Common myeloid progenitor, CD34-positive (primary cell): ENCODE results near the gene GRIK4.

Experiments used
- CTCF ChIA-PET: fragments of 350-600 bp; sonication (Branson Sonifier 250); formaldehyde crosslinking; loops from one replicate; lab custom pipeline; 2021; ENCODE audit warnings: antibody characterized with exemption; lab: Charles Lee
- POLR2A ChIA-PET: fragments of 350-600 bp; sonication (Branson Sonifier 250); formaldehyde crosslinking; loops from one replicate; lab custom pipeline; 2021; ENCODE audit warnings: antibody characterized with exemption; lab: Charles Lee
- DNase-seq, 3 donors: peaks; one replicate each; pipeline versions ENCODE4 v3.0.0 to v3.0.0-alpha.2; 2013
- H3K27ac ChIP-seq, 2 experiments: 1 replicate in 1 of 2; 2 replicates in 1 of 2; pipeline ENCODE4 v1.7.0; 2013; ENCODE audit warnings: inconsistent platforms in 2 of 2, low read length in 2 of 2, mild to moderate bottlenecking in 2 of 2, low read depth in 1 of 2, moderate library complexity in 1 of 2; ENCODE audit not compliant: severe bottlenecking in 2 of 2, insufficient read depth in 1 of 2, poor library complexity in 1 of 2
- H3K27me3 ChIP-seq, 5 experiments: replicated peaks in 2 of 5; 1 replicate in 3 of 5; 2 replicates in 2 of 5; pipeline versions ENCODE4 v1.6.1 to v1.7.0; 2013; ENCODE audit warnings: low read length in 4 of 5, mild to moderate bottlenecking in 2 of 5, moderate library complexity in 2 of 5, inconsistent platforms in 1 of 5; ENCODE audit not compliant: insufficient read depth in 5 of 5, control insufficient read depth in 4 of 5
- H3K36me3 ChIP-seq, 4 experiments: 1 replicate in 2 of 4; 2 replicates in 2 of 4; pipeline versions ENCODE4 v1.6.1 to v1.7.0; 2013; ENCODE audit warnings: low read length in 3 of 4, control low read depth in 1 of 4, mild to moderate bottlenecking in 1 of 4; ENCODE audit not compliant: control insufficient read depth in 4 of 4, insufficient read depth in 4 of 4
- H3K4me1 ChIP-seq, 4 experiments: 1 replicate in 3 of 4; 2 replicates in 1 of 4; pipeline versions ENCODE4 v1.6.1 to v1.7.1; 2013; ENCODE audit warnings: low read length in 3 of 4, mild to moderate bottlenecking in 3 of 4, control low read depth in 1 of 4, inconsistent platforms in 1 of 4, moderate library complexity in 1 of 4; ENCODE audit not compliant: control insufficient read depth in 4 of 4, insufficient read depth in 4 of 4; ENCODE audit errors: control extremely low read depth in 1 of 4
- H3K4me3 ChIP-seq, 7 experiments: 1 replicate in 4 of 7; 2 replicates in 3 of 7; pipeline versions ENCODE4 v1.5.1 to v1.7.0; 2013; ENCODE audit warnings: mild to moderate bottlenecking in 7 of 7, low read length in 6 of 7, moderate library complexity in 6 of 7, inconsistent platforms in 2 of 7, low read depth in 2 of 7, control low read depth in 1 of 7; ENCODE audit not compliant: insufficient read depth in 4 of 7, control insufficient read depth in 1 of 7; ENCODE audit errors: extremely low read depth in 1 of 7
- H3K9me3 ChIP-seq, 5 experiments: 1 replicate in 4 of 5; 2 replicates in 1 of 5; pipeline versions ENCODE4 v1.6.1 to v1.7.1; 2013; ENCODE audit warnings: low read length in 4 of 5, mild to moderate bottlenecking in 2 of 5, inconsistent platforms in 1 of 5, low read depth in 1 of 5, moderate library complexity in 1 of 5; ENCODE audit not compliant: control insufficient read depth in 4 of 5, insufficient read depth in 2 of 5; ENCODE audit errors: control extremely low read depth in 1 of 5
- WGBS: methylation state at CpG from one replicate; pipeline ENCODE4 v1.1.5; 2013; ENCODE audit not compliant: insufficient coverage; 5-methylcytosine and 5-hydroxymethylcytosine counted together

Gene GRIK4

DNA sequence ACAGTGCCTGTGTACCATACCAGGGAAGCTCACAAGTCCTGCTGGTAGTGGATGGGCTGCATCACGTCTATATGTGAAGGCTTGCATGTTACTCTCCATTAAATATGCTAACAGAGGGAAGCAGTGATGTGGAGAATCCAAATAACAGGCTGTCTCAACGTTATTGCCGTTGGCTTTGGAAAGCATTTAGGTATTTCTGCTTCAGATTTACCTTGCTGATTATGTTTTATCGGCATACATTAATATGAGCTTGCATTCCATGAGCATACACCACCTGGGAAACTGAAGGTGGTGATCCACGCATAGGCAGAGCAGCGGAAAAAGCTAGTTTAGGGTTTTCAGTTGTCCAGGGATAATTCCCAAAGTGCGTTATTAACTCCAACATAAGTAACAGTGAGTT is 175.0 kb downstream of the GRIK4 start:
- 82% methylated on average over 5 of the region's 7 CpGs for WGBS

DNA sequence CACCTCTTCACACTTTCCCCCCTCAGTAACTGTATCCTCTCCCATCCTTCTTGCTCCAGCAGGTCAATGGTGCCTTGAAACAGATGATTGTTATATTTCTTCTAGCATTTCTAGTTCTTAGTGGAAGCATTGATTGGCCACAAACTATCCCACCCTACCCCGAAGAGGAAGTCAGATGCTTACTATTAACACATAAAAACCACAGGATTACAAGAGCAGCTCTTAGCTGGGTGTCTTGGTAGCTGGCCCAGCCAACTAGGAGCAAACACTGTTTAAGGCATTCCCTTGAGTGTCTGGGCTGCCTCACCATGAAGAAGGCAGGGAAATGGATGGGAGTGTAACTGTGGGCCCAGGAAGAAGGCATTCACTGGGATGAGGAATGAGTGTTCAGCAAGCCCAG is 176.6 kb downstream of the GRIK4 start:
- CTCF ChIA-PET, result interaction anchor here (1.2 kb wide), 1 partner anchor 198 kb away, joined by 3 read pairs; no protein-coding TSS in a partner anchor
- WGBS, result no CpG with 5 or more reads among the region's 1 CpG
- H3K36me3 ChIP-seq, result no peaks in the 10 kb centered on the region

More for the DNA sequence above, 175.0 kb downstream of the GRIK4 start:
- H3K9me3 ChIP-seq, result no peaks in the 10 kb centered on the region
- H3K27me3 ChIP-seq, result peaks cover 0 to 78% (median 16%) of the 10 kb centered on the region in 5 experiments
- POLR2A ChIA-PET, result no interaction called here
- no peak overlapping the region for H3K4me3 ChIP-seq
- CTCF ChIA-PET, result interaction anchor here (1.1 to 4.7 kb wide), 4 partner anchors 10 to 178 kb away, joined by 3 to 38 read pairs (median 8); no protein-coding TSS in a partner anchor
- H3K36me3 ChIP-seq, result no peaks in the 10 kb centered on the region
- no peak for DNase-seq
- H3K27ac ChIP-seq, result no peak overlapping the region
- no peaks in the 10 kb centered on the region for H3K4me1 ChIP-seq

DNA sequence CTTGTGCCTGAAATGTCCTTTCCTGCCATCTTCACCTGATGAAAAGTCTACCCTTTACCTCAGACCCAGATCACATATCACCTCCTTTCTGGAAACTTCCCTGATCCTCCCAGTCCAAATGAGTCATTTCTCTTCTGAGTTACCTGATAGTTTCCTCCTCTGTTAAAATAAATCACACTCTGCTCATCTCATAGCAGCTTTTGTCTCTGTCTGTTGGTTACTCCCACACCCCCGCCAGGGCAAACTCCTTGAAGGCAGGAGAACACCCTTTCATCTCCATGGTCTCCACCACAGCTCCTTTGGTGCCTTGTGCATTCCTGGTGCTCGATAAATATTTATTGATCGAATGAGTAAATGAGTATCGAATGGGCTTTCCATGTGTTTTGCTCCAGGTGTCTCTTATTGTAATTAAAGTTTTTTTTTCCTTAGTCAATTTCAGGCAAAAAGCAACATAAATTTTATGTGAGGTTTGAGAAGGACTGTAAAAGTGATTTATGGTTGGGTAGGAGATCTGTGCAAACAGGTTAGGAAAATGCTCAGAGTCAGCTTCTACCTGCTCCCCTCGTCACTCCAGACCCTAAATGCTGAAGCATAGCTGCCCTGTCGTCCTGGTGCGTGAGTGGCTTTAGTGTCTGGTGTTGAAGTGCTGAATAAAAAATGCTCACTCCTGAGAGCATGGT is 178.2 kb downstream of the GRIK4 start:
- Histone ChIP-seq H3K27ac (no peak overlapping the region), H3K27me3 (peaks cover 0 to 77% (median 14%) of the 10 kb centered on the region in 5 experiments), H3K9me3 (no peaks in the 10 kb centered on the region), H3K4me3 (no peak overlapping the region), H3K4me1 (no peaks in the 10 kb centered on the region), H3K36me3 (no peaks in the 10 kb centered on the region)
- DNase-seq, result no peak
- POLR2A ChIA-PET, result no interaction called here
- WGBS, result 92% methylated on average over 2 of the region's 7 CpGs
- CTCF ChIA-PET, result no interaction called here

More for the DNA sequence above, 176.6 kb downstream of the GRIK4 start:
- H3K27ac ChIP-seq, result no peak overlapping the region
- peaks cover 0 to 76% (median 18%) of the 10 kb centered on the region in 5 experiments for H3K27me3 ChIP-seq
- peak; percentile 15 to 58 (median 58) for DNase-seq
- POLR2A ChIA-PET, result interaction anchor here (0.6 kb wide), 1 partner anchor 104 kb away, joined by 3 read pairs; no protein-coding TSS in a partner anchor
- H3K4me1 ChIP-seq, result no peaks in the 10 kb centered on the region
- H3K4me3 ChIP-seq, result no peak overlapping the region
- H3K9me3 ChIP-seq, result no peaks in the 10 kb centered on the region

DNA sequence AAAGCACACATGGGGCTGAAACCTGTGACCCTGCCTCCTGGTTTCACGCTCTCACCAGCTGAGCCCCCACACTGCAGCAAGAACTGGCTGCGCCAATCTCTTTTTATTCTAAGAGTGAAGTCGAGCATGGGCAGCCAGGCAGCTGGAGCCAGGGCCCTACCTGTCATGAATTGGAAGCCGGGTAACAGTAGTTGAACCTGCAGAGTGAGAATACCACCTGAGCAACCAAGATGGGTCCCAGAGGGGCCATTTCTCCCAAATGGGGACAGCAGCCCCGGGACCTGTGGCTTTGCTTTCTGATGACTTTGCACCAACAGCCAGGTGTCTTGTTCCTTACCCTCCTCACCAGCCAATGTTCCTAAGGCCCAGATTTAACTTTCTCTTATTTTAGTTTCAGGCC is 178.9 kb downstream of the GRIK4 start:
- Histone ChIP-seq H3K27me3 (peaks cover 0 to 72% (median 14%) of the 10 kb centered on the region in 5 experiments), H3K36me3 (no peaks in the 10 kb centered on the region), H3K4me1 (no peaks in the 10 kb centered on the region), H3K4me3 (no peak overlapping the region), H3K27ac (no peak overlapping the region), H3K9me3 (no peaks in the 10 kb centered on the region)
- POLR2A ChIA-PET, result no interaction called here
- no peak for DNase-seq
- CTCF ChIA-PET, result no interaction called here
- WGBS, result 96% methylated on average over 5 of the region's 5 CpGs

DNA sequence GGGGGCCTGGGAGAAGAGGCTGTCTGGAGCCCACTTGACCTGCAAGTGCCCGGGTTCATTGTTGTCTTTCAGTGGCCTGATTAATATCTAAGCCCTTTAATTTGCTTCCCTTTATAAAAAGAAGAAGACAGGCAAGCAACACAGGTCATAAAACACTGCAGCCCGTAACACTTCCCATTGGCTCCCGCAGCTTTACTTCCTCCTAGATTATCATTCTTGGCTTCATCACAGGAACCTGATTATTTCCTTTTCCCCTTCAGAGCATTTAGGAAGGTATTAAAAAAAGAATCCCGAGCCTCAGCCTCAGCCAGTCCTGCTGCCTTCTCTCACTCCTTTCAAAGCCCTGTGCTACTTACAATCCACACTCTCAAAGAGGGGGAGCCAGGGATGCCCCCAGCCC is 183.2 kb downstream of the GRIK4 start:
- Histone ChIP-seq H3K36me3 (no peaks in the 10 kb centered on the region), H3K9me3 (no peaks in the 10 kb centered on the region), H3K4me3 (no peak overlapping the region), H3K27me3 (peaks cover 0 to 34% (median 3%) of the 10 kb centered on the region in 5 experiments), H3K4me1 (no peaks in the 10 kb centered on the region), H3K27ac (no peak overlapping the region)
- DNase-seq, result peak in 2 of 3 donors; percentile 19 to 33
- 0% methylated on average over 4 of the region's 4 CpGs for WGBS
- ChIA-PET CTCF (interaction anchor here (1.1 to 6.0 kb wide), 3 partner anchors 10 to 20 kb away, joined by 3 to 38 read pairs (median 4); no protein-coding TSS in a partner anchor), POLR2A (no interaction called here)

DNA sequence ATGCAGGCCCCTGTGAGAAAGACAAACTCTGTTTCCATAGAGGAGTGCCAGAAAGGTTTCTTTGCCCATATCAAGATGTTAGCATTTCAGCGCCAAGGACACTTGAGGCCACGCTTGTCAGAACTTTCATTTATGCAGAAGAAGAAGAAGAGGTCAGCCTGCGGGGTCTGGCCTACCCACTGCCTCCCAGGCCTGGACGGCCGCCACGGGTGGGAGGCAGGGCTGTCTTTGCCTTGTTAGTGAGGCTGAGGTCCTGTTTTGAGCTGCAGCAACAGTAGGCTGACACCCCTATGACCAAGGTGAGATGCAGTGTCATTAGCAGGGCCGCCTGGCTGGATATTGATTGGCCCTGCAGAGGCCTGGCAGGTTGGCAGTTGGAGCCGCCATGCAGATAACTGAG is 183.9 kb downstream of the GRIK4 start:
- no peak overlapping the region for H3K27ac ChIP-seq
- no peak overlapping the region for H3K4me3 ChIP-seq
- H3K4me1 ChIP-seq, result no peaks in the 10 kb centered on the region
- 96% methylated on average over 4 of the region's 8 CpGs for WGBS
- POLR2A ChIA-PET, result no interaction called here
- H3K27me3 ChIP-seq, result peaks cover 0 to 27% (median 3%) of the 10 kb centered on the region in 5 experiments
- no peak for DNase-seq
- CTCF ChIA-PET, result interaction anchor here (6.0 kb wide), 1 partner anchor 11 kb away, joined by 38 read pairs; no protein-coding TSS in a partner anchor
- H3K36me3 ChIP-seq, result no peaks in the 10 kb centered on the region
- no peaks in the 10 kb centered on the region for H3K9me3 ChIP-seq

DNA sequence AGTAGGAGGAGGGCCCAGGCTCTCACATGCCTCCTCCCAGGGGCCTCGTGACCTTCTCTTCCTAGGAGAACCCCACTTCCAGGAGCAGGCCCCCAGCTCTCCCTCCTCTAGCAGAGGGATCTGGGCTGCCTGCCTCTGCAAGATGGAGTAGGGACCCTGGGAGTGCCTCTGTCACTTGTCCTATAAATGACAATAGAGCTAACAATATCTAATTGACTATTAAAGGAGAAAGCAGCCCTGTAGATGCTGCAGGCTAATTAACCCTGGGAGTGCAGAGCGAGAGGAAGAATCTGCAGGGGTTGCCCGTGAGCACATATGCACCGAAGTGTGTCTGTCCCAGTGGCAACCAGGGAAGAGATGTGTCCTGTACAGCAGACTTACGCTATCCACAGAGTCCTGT is 184.4 kb downstream of the GRIK4 start:
- CTCF ChIA-PET, result interaction anchor here (0.6 to 6.0 kb wide), 4 partner anchors 11 to 1334 kb away, joined by 3 to 38 read pairs (median 4); no protein-coding TSS in a partner anchor
- no peak for DNase-seq

More for the DNA sequence above, 184.4 kb downstream of the GRIK4 start:
- Histone ChIP-seq H3K36me3 (no peaks in the 10 kb centered on the region), H3K4me1 (no peaks in the 10 kb centered on the region), H3K27me3 (peaks cover 0 to 22% (median 3%) of the 10 kb centered on the region in 5 experiments), H3K9me3 (no peaks in the 10 kb centered on the region), H3K4me3 (no peak overlapping the region), H3K27ac (no peak overlapping the region)
- POLR2A ChIA-PET, result interaction anchor here (0.9 kb wide), 1 partner anchor 52 kb away, joined by 3 read pairs; no protein-coding TSS in a partner anchor
- 98% methylated on average over 5 of the region's 5 CpGs for WGBS
